PC-3 (cell line): ENCODE results near the gene ARHGEF2. TPM values are rescaled to one million over a fixed set of nuclear protein-coding genes. Genes with fewer than 3 reads are reported as not detected.

Source experiments
- ATAC-seq: fragments of 200-7000 bp; cut with Tn5 transposase; 2 replicates; pipeline ENCODE4 v1.9.1; 2020; ENCODE audit warnings: mild to moderate bottlenecking, moderate library complexity
- BruUV-seq: library from RNA; stranded (reverse); fragments of 400-500 nt; replicated peaks from 2 replicates; lab custom pipeline; 2021; lab: Mats Ljungman, UMichigan
- CTCF ChIA-PET: fragments of 300-600 bp; sonication (Branson Sonifier 250); formaldehyde crosslinking; loops from one replicate; lab custom pipeline; 2022; ENCODE audit warnings: antibody characterized with exemption; lab: Charles Lee
- POLR2A ChIA-PET: fragments of 300-600 bp; sonication (Branson Sonifier 250); formaldehyde crosslinking; loops from one replicate; lab custom pipeline; 2022; ENCODE audit warnings: antibody characterized with exemption; ENCODE audit not compliant: unreplicated experiment; lab: Charles Lee
- DNase-seq: peaks from one replicate; pipeline ENCODE4 v3.0.0-alpha.2; 2015
- H2AFZ ChIP-seq: fragments of 300-600 bp; sonication (generic); 2 replicates; pipeline ENCODE4 v1.6.0; 2016; ENCODE audit warnings: antibody characterized with exemption, low read length
- H3F3A ChIP-seq: fragments of 300-600 bp; sonication (generic); one replicate; pipeline ENCODE4 v1.6.0; 2017; ENCODE audit warnings: antibody characterized with exemption, low read length, control low read depth, mild to moderate bottlenecking; ENCODE audit not compliant: unreplicated experiment
- H3K27ac ChIP-seq: fragments of 300-600 bp; sonication (generic); 2 replicates; pipeline ENCODE4 v1.5.1; 2016; ENCODE audit warnings: mild to moderate bottlenecking, low read length
- H3K27me3 ChIP-seq: fragments of 300-600 bp; sonication (generic); 2 replicates; pipeline ENCODE4 v1.6.1; 2016; ENCODE audit warnings: low read length, mixed read lengths
- H3K36me3 ChIP-seq: fragments of 300-600 bp; sonication (generic); 2 replicates; pipeline ENCODE4 v1.6.1; 2016; ENCODE audit warnings: low read depth, mixed run types, low read length, mixed read lengths
- H3K4me1 ChIP-seq: fragments of 300-600 bp; sonication (generic); 2 replicates; pipeline ENCODE4 v1.5.1; 2016; ENCODE audit warnings: low read length; ENCODE audit not compliant: insufficient read depth
- H3K4me2 ChIP-seq: fragments of 300-600 bp; sonication (generic); 2 replicates; pipeline ENCODE4 v1.6.0; 2016; ENCODE audit warnings: low read length
- H3K4me3 ChIP-seq: fragments of 300-600 bp; sonication (generic); 2 replicates; pipeline ENCODE4 v1.5.1; 2016; ENCODE audit warnings: mild to moderate bottlenecking, low read length, mixed read lengths
- H3K79me2 ChIP-seq: fragments of 300-600 bp; sonication (generic); 2 replicates; pipeline ENCODE4 v1.6.1; 2017; ENCODE audit warnings: low read length, mixed read lengths
- H3K9ac ChIP-seq: fragments of 300-600 bp; sonication (generic); 2 replicates; pipeline ENCODE4 v1.6.0; 2016; ENCODE audit warnings: mild to moderate bottlenecking, low read length
- H3K9me2 ChIP-seq: fragments of 300-600 bp; sonication (generic); replicated peaks from 2 replicates; pipeline ENCODE4 v1.6.1; 2016; ENCODE audit warnings: mixed run types, low read length, mixed read lengths
- H3K9me3 ChIP-seq: fragments of 300-600 bp; sonication (generic); 2 replicates; pipeline ENCODE4 v1.6.1; 2016; ENCODE audit warnings: low read length, mixed read lengths
- H4K20me1 ChIP-seq: fragments of 300-600 bp; sonication (generic); 2 replicates; pipeline ENCODE4 v1.6.1; 2016; ENCODE audit warnings: low read length, mixed read lengths
- EZH2 ChIP-seq: fragments of 300-600 bp; sonication (generic); IDR thresholded peaks from one replicate; pipeline ENCODE4 v1.6.1; 2017; ENCODE audit warnings: antibody characterized with exemption, mild to moderate bottlenecking, low read length; ENCODE audit not compliant: unreplicated experiment
- EZH2phosphoT487 ChIP-seq: fragments of 300-600 bp; sonication (generic); IDR thresholded peaks from 2 replicates; pipeline ENCODE4 v1.6.1; 2018; ENCODE audit warnings: mild to moderate bottlenecking, antibody characterized with exemption, low read length, borderline replicate concordance
- intact Hi-C: fragments of 100-400 bp; cut with micrococcal nuclease; formaldehyde crosslinking; loops from 2 replicates; pipeline ENCODE4 v1.9.0; 2023
- total RNA-seq: library from RNA; depleted of rRNA; stranded (reverse); fragments of >200 nt; gene quantifications from 2 replicates; pipeline ENCODE4 v1.2.3, GENCODE V29; 2014
- TF ChIP-seq, protein P1 (sequence below): fragments of 300-600 bp; sonication (generic); conservative IDR thresholded peaks from 2 replicates; pipeline ENCODE4 v1.5.1; 2017; ENCODE audit warnings: antibody characterized with exemption, low read depth, mild to moderate bottlenecking, low read length

ARHGEF2 gene
- total RNA-seq, 1 experiment from 2014 or later, result 65.9 TPM

DNA sequence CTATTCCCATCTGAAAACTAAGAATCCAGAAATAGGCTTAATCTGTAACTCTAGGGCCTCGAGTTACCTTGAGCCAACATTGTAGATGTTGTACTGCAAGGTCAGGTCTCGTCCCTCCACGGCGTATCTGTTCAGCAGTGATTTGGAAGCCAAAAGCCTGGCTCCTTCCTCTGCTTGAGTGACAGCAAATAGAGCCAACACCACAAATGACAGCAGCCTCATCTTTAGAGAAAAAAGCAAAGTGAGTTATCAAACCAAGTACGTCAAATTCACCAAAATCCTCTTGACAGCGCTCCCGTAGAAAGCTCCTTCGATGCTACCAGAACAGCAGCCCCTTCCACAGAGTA is 41.6 kb upstream of the ARHGEF2 start:
- H3K36me3 ChIP-seq, result peaks cover 21% of the 10 kb centered on the region
- ATAC-seq, result no peak
- CTCF ChIA-PET, result no interaction called here
- H3K9me3 ChIP-seq, result no peaks in the 10 kb centered on the region
- no peak for TF ChIP-seq EZH2phosphoT487
- TF ChIP-seq, protein P1, sequence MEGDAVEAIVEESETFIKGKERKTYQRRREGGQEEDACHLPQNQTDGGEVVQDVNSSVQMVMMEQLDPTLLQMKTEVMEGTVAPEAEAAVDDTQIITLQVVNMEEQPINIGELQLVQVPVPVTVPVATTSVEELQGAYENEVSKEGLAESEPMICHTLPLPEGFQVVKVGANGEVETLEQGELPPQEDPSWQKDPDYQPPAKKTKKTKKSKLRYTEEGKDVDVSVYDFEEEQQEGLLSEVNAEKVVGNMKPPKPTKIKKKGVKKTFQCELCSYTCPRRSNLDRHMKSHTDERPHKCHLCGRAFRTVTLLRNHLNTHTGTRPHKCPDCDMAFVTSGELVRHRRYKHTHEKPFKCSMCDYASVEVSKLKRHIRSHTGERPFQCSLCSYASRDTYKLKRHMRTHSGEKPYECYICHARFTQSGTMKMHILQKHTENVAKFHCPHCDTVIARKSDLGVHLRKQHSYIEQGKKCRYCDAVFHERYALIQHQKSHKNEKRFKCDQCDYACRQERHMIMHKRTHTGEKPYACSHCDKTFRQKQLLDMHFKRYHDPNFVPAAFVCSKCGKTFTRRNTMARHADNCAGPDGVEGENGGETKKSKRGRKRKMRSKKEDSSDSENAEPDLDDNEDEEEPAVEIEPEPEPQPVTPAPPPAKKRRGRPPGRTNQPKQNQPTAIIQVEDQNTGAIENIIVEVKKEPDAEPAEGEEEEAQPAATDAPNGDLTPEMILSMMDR, result no peak
- intact Hi-C loops, result loop anchor here (1.0 kb wide), 1 partner anchor 82 kb away; no protein-coding TSS in a partner anchor
- H3K4me3 ChIP-seq, result peak overlapping the region; percentile 75
- POLR2A ChIA-PET, result interaction anchor here (0.7 kb wide), 1 partner anchor 17 kb away, joined by 14 read pairs; no protein-coding TSS in a partner anchor
- H3K27ac ChIP-seq, result no peak overlapping the region
- peak overlapping the region; percentile 88 for H3K4me2 ChIP-seq
- no peaks in the 10 kb centered on the region for H3K9me2 ChIP-seq
- H3K27me3 ChIP-seq, result no peaks in the 10 kb centered on the region
- no peak overlapping the region for H2AFZ ChIP-seq
- H3K4me1 ChIP-seq, result peaks cover 6% of the 10 kb centered on the region; the same call in 1 of the 2 replicates
- no peaks in the 10 kb centered on the region for H3F3A ChIP-seq
- 0 out of 2 replicates have a peak, but pooled peaks cover 3% of the 10 kb centered on the region for H4K20me1 ChIP-seq
- peak overlapping the region; percentile 67 for H3K9ac ChIP-seq
- H3K79me2 ChIP-seq, result peaks cover 34% of the 10 kb centered on the region
- TSS peak; percentile 68 for BruUV-seq
- no peak for DNase-seq

DNA sequence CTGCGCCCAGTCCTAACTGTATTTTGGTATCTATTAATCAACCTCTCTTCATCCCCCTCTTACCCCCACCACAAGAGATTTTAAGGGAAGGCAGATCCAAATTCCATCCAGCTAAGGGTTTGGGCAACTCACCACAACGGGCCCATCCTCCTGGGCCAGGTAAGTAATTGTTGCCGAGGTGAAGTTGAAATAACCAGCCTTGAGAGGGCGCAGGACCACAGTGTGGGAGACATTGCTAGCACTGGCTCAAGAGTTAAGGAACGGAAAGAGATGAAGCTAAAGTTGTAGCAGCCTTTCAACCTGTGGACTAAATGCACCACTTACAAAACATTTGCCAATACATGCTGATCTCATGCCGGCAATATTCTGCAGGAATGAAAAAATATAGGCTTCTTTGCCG is 36.5 kb upstream of the ARHGEF2 start:
- intact Hi-C loops, result no loop called here
- CTCF ChIA-PET, result no interaction called here
- Histone ChIP-seq H3K79me2 (peaks cover 28% of the 10 kb centered on the region), H3K4me3 (no peak overlapping the region), H2AFZ (no peak overlapping the region), H3K9ac (no peak overlapping the region), H3K27me3 (no peaks in the 10 kb centered on the region), H3K9me3 (no peaks in the 10 kb centered on the region), H3K9me2 (no peaks in the 10 kb centered on the region), H3K4me1 (peaks cover 4% of the 10 kb centered on the region; the same call in 1 of the 2 replicates), H3K4me2 (no peak overlapping the region), H3K36me3 (peaks cover 62% of the 10 kb centered on the region), H3F3A (no peaks in the 10 kb centered on the region), H4K20me1 (0 out of 2 replicates have a peak, but pooled peaks cover 3% of the 10 kb centered on the region), H3K27ac (no peak overlapping the region)
- POLR2A ChIA-PET, result no interaction called here
- ATAC-seq (no peak), DNase-seq (no peak)
- no TSS peak for BruUV-seq
- no peak for TF ChIP-seq EZH2
- TF ChIP-seq, protein P1, result peak; percentile 16; the same call in 1 of the 2 replicates
- TF ChIP-seq EZH2phosphoT487, result no peak

DNA sequence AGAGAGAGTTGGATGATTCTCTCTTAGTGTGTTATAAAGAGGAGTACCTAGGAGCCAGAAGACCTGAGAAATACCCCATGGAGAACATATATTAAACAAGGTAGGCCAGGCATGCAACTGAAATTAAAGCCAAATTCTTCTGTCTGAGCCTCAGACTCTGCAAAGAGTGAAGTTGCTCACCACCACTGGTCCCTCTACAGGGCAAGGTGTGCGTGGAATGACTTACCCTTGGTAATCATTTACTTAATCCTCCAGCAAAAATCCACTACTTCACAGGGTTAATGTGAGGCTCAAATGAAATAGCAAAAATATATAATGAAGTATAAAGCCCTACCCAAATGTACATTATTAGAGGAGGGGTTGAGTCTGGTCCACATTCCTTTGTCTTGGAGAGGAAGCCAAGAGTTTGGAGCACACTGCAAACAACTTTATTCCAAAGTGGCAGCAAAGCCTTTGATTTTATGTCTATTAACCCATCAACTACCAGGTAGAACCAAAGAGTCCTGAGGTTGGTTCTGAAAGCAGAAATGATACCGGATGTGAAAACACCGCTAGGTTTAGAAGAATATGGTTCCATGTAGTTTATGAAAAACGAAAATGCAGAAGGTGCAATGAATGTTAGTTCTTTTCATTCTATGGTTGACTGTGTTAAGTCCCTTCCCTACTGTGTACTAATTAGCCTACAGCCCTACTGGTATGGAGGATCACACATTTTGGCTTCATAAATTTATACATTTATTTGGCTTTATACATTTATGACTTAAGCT is 33.9 kb upstream of the ARHGEF2 start:
- ATAC-seq (no peak), DNase-seq (no peak)
- Histone ChIP-seq H3K9me3 (no peaks in the 10 kb centered on the region), H3K36me3 (peaks cover 62% of the 10 kb centered on the region), H3K9ac (no peak overlapping the region), H4K20me1 (0 out of 2 replicates have a peak, but pooled peaks cover 4% of the 10 kb centered on the region), H3K4me3 (no peak overlapping the region), H3K27ac (no peak overlapping the region), H3K4me1 (peaks cover under 1% of the 10 kb centered on the region; the same call in 1 of the 2 replicates), H3F3A (peaks cover 4% of the 10 kb centered on the region), H3K4me2 (no peak overlapping the region), H3K9me2 (no peaks in the 10 kb centered on the region), H3K79me2 (0 out of 2 replicates have a peak, but pooled peaks cover 7% of the 10 kb centered on the region), H3K27me3 (no peaks in the 10 kb centered on the region), H2AFZ (no peak overlapping the region)
- BruUV-seq, result no TSS peak
- intact Hi-C loops, result no loop called here
- TF ChIP-seq EZH2phosphoT487 (no peak), EZH2 (no peak)
- TF ChIP-seq, protein P1, result no peak
- ChIA-PET POLR2A (no interaction called here), CTCF (no interaction called here)
